Kidney (tissue), 14 donors: ENCODE measurements around the gene NAPG. TPM values are rescaled to one million over a fixed set of nuclear protein-coding genes. Genes with fewer than 3 reads are reported as not detected.
"Not testable (repeated sequence)": the region's sequence is repeated elsewhere in the genome, so short reads cannot be mapped to it uniquely, and the experiment has no call there.

ENCODE experiments used
- DNase-seq, 5 donors: peaks; one replicate each; pipeline ENCODE4 v3.0.0-alpha.2; 2013 to 2020
- FAIRE-seq: peaks from 2 replicates; lab custom pipeline; 2012; peaks lifted over from hg19 to GRCh38; lab: Jason Lieb, UNC
- H3K27ac ChIP-seq, 2 donors: one replicate each; pipeline ENCODE4 v1.7.0; 2013; ENCODE audit warnings: low read depth in 2 of 2, low read length in 2 of 2, inconsistent platforms in 1 of 2
- H3K27me3 ChIP-seq: one replicate; pipeline ENCODE4 v1.7.1; 2013; ENCODE audit warnings: low read length, inconsistent platforms; ENCODE audit not compliant: control insufficient read depth, insufficient read depth
- H3K36me3 ChIP-seq, 3 donors: one replicate each; pipeline versions ENCODE4 v1.7.0 to v1.7.1; 2013; ENCODE audit warnings: low read length in 3 of 3, control low read depth in 1 of 3, inconsistent platforms in 1 of 3; ENCODE audit not compliant: insufficient read depth in 3 of 3, control insufficient read depth in 2 of 3
- H3K4me1 ChIP-seq, 3 donors: one replicate each; pipeline versions ENCODE4 v1.7.0 to v1.7.1; 2013; ENCODE audit warnings: low read length in 3 of 3, inconsistent platforms in 1 of 3, low read depth in 1 of 3; ENCODE audit not compliant: control insufficient read depth in 2 of 3, insufficient read depth in 2 of 3
- H3K4me3 ChIP-seq, 3 donors: one replicate each; pipeline versions ENCODE4 v1.7.0 to v1.8.1; 2013; ENCODE audit warnings: low read length in 3 of 3, control low read depth in 1 of 3, inconsistent platforms in 1 of 3
- H3K9ac ChIP-seq, 3 donors: one replicate each; pipeline versions ENCODE4 v1.7.0 to v1.7.1; 2013; ENCODE audit warnings: low read length in 3 of 3, control low read depth in 1 of 3, inconsistent platforms in 1 of 3
- H3K9me3 ChIP-seq, 3 donors: one replicate each; pipeline versions ENCODE4 v1.7.0 to v1.7.1; 2013; ENCODE audit warnings: low read length in 3 of 3, control low read depth in 1 of 3, inconsistent platforms in 1 of 3; ENCODE audit not compliant: control insufficient read depth in 2 of 3, insufficient read depth in 1 of 3
- CTCF ChIP-seq: IDR thresholded peaks from 3 replicates; pipeline ENCODE4 v1.5.1; 2012; ENCODE audit warnings: mild to moderate bottlenecking, moderate library complexity, borderline replicate concordance; ENCODE audit not compliant: insufficient read depth; ENCODE audit errors: extremely low read depth
- intact Hi-C: fragments of 100-400 bp; cut with DNase I; formaldehyde crosslinking; loops from one replicate; pipeline ENCODE4 v1.11.1; 2022
- polyA plus RNA-seq: library from polyadenylated mRNA; stranded (reverse); fragments of 350-450 nt; fragmentation: Illumina TruSeq; extraction: RNeasy Lipid Tissue Mini Kit (QIAGEN cat#74804); gene quantifications from one replicate; pipeline ENCODE4 v1.2.3, GENCODE V29; 2014; ENCODE audit warnings: low read depth, low replicate concordance; ENCODE audit not compliant: insufficient read depth
- total RNA-seq: library from RNA; stranded (reverse); fragmentation: NEBNext Ultra II Directional; extraction: Animal tissue kit (Norgen Biotek cat#: 25700); gene quantifications from one replicate; pipeline ENCODE4 v1.2.1, GENCODE V29; 2021
- donor health status: control.
- donor health status: control.
- donor health status: control.
- donor health status: control.
- donor health status: control.
- donor health status: DM: yes; HTN: yes; CAD: no.
- donor health status: Normal renal cell carcinoma (clear cell type).

NAPG gene
- total and polyA plus RNA-seq, 2 donors from 2014 or later, result 15.0 to 39.4 TPM

- Histone ChIP-seq H3K4me1 (no peaks in the 10 kb centered on the region), H3K9ac (no peak overlapping the region), H3K4me3 (no peak overlapping the region), H3K27me3 (no peaks in the 10 kb centered on the region), H3K27ac (no peak overlapping the region), H3K36me3 (no peaks in the 10 kb centered on the region), H3K9me3 (peaks cover 0 to 9% (median 0%) of the 10 kb centered on the region in 3 donors)
- intact Hi-C loops, result no loop called here
- DNase-seq, result no peak
- FAIRE-seq, result no peak
- TF ChIP-seq CTCF, result no peak
These were observed 21.1 kb upstream of the NAPG start for GRCh38 chr18:10504723-10505122.

- H3K9ac ChIP-seq, H3K27me3 ChIP-seq, H3K4me1 ChIP-seq, FAIRE-seq, H3K4me3 ChIP-seq, intact Hi-C loops, H3K27ac ChIP-seq, H3K9me3 ChIP-seq, DNase-seq, H3K36me3 ChIP-seq: not testable (repeated sequence)
These were observed 19.9 kb upstream of the NAPG start for GRCh38 chr18:10505892-10506291.

- H3K36me3 ChIP-seq, result no peaks in the 10 kb centered on the region
- H3K4me1 ChIP-seq, result no peaks in the 10 kb centered on the region
- H3K4me3 ChIP-seq, result no peak overlapping the region
- no peak for TF ChIP-seq CTCF
- no peak for DNase-seq
- peaks cover 0 to 9% (median 0%) of the 10 kb centered on the region in 3 donors for H3K9me3 ChIP-seq
- intact Hi-C loops, result no loop called here
- H3K9ac ChIP-seq, result no peak overlapping the region
- H3K27me3 ChIP-seq, result no peaks in the 10 kb centered on the region
- no peak for FAIRE-seq
- H3K27ac ChIP-seq, result no peak overlapping the region
These were observed 17.2 kb upstream of the NAPG start for GRCh38 chr18:10508591-10508990.

GRCh38 chr18:10511236-10511635 is 14.6 kb upstream of the NAPG start:
- DNase-seq, result peak in 1 of 5 donors; percentile 55
- peaks cover 0 to 9% (median 0%) of the 10 kb centered on the region in 3 donors for H3K9me3 ChIP-seq
- H3K4me3 ChIP-seq, result no peak overlapping the region
- no peak overlapping the region for H3K9ac ChIP-seq
- no peaks in the 10 kb centered on the region for H3K27me3 ChIP-seq
- no peak for FAIRE-seq
- no peaks in the 10 kb centered on the region for H3K4me1 ChIP-seq
- H3K36me3 ChIP-seq, result no peaks in the 10 kb centered on the region
- no peak overlapping the region for H3K27ac ChIP-seq
- TF ChIP-seq CTCF, result no peak
- intact Hi-C loops, result loop anchor here (10.0 kb wide), 1 partner anchor 506 kb away; no protein-coding TSS in a partner anchor
